SW480 (cell line): ENCODE results near the gene HELZ2.
A peak's percentile ranks its signal among the peaks of the same experiment; 100 is the strongest.

Source experiments
- DNase-seq: peaks from one replicate; pipeline ENCODE4 v3.0.0-alpha.2; 2016; ENCODE audit warnings: low spot score

The HELZ2 gene

DNA sequence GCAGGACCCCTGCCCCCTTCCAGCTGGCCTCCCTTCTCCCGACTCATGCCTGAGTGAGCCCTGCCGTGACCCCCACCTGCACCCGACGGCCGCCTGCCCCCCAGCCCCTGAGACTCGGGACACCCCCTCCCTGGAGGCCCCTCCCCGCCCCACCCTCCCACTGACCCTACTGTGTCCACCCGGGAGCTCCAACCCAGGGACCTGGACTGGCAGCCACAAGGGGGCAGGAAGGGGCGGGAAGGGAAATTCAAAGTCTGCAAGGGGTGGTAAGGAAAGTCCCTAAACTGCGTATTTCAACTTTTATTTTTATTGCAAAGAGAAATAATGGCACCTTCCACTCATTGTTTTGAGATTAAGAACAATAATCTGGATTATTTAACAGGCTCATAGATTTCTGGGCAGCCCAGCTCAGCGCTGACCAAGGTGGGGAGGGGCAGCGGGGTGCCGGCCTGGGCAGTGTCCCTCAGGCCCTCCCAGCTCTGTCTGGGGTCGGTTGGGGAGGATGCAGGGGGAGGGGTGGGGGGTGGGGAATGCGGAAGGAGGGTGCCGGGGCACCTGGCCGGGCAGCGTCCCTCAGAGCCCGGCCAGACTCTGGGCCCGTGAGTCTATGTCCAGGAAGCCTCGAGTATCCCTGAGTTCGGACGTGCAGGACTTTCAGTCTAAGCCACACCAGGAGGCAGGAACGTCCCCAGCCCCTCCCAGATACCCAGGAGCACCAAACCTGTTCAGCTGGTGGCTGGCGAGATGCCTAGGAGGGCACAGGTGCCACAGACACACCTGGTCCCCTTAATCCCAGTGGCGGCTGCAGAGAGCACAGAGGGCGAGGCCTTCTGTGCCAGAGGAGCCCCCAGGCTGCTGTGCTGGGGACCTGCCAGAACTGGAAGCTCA lies 35.6 kb downstream of the HELZ2 start:
- DNase-seq, result peak; percentile 55

DNA sequence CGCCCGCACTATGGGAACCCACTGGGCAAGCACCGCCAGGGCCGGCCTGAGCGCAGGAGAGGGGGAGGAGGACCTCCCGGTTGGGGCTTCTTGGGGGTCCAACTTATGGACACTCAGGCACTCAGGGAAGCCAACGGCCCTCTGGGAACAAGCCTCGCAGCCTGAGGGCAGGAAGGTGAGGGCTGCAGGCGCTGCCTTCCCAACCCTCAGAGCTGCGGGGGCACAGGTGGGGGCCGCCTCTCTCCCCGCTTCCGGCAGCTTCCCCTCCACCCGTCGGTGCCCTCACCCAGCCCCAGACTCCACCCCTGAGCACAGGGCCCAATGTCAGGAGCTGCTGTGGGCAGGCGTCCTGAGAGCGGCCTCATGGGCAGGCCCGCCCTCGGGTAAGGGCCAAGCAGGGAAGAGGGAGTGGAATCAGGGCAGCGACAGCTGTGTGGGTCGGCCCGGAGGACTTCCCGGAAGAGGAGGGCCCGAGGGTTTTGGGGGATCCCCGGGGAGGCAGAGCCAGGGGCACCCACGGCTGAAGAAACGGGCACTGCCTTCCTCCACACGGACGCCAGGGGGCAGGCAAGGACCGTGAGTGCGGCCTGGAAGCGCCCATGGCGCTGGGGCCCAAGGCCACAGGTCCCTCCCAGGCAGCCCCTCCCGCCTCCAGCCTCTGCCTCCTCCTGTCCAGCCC lies 36.4 kb downstream of the HELZ2 start:
- DNase-seq, result peak; percentile 100

DNA sequence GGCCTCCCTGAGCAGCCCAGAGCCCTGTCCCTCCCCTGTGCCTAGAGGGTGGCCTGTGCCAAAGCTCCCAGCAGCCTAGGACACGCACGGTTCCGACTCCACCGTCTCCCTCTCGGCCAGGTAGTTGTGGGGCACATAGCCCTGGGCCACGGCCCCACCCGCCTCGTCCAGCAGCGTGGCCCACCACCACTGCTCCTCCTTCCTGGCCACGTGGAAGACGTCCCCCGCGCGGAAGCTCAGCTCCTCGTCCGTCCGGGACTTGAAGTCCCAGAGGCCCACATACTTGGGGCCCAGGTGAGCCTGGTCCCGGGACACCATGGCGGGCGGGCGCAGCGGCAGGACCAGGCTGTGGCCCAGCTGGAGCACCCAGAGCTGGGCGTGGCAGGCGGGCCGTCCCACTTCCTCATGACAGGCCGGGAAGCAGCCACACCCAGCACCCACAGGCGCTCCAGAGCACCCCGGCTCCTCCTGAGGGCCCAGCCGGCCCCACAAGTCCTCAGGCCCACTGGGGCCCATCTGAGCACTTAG lies 37.0 kb downstream of the HELZ2 start, which contains the start of gene PTK6:
PTK6 (minus strand) TSS at position 380 of the 528 bp plus-strand sequence; CDS start at position 318, 62 bp downstream.
- peak; percentile 92 for DNase-seq

DNA sequence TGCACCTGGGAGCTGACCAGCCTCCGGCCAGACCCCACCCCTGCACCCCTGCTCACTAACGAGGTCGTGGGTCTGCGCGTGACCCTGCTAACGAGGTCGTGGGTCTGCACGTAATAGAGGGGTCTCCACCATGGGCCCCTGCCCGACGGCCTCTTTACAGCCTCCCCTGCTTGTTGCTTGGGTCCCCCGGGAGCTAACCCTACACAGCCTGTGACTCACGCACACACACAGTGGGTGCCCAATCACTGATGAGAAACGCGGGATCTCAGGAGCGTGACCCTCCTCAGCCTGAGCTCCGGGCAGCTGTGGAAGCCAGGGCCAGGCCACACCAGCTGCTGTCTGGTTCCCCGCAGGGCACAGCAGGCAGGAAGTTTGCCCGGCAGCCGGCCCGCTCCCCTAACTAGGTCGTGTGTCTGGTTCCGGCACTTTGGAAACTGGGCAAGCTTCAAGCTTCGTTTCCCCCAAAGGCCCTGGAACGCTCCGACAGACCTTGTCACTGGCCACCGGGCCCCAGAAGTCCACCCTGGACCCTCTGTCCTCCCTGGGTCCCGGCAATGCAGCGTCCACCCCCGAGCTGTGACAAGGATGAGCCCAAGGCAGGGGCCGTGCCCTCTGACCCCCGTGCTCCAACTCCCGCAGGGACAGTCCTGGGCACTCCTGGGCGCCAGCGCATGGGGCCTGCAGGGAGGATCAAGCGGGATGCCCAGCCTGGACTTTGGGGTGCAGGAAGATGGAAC lies 37.6 kb downstream of the HELZ2 start:
- DNase-seq, result peak; percentile 75

DNA sequence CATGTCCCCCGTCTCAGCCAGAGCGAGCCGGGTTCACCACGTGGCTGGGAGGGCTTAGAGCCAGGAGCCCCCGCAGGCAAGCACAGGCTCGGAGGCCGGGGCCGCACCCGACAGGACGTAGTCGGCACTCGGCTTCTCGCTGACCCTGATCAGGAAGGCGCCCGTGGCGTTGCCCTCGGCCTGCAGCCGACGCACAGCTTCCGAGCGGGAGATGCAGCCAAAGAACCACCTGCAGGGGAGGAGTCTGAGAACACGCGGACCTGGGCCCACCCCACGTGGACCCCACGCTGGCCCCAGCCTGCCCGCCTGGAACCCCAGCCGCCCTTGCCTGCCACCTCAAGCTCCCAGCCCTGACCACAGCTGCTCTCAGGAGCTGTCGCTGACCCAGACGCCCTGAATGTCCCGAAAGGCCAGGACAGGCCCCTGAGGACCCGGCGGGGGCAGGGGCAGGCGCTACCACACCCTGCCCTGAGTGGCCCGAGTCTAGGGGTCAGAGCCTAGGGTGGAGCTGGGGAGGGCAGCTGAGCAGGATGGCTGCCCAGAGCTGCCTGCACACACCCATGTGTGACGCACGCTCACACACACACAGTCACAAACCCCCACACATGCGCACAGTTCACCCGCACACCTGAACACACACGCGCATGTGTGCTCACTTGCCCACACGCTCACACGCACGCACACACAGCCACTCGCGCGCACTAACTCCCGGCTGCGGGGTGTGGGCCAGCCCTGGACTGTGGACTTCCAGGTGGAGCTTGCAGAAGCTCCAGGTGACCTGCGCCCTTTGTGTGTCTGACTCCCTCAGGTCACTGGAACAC lies 39.0 kb downstream of the HELZ2 start:
- peak; percentile 91 for DNase-seq

DNA sequence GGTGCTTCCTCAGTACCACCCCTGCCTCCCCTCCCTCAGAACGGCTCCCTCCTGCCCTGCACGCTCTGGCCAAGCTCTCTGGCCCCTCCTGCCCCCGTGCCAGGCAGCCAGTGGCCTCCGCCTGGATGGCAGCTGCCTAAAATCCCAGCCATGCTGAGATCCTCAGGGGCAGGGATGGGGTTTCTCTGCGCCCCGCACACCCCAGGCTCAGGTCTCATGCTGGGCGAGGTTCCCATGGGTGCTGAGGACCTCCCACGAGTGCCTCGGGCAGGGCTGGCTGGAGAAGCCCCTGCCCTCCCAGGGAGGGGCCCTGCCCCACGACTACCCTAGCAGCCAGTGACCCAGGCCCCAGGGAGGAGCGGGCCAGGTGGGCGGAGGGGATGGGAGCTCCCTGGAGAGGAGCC lies 39.6 kb downstream of the HELZ2 start:
- no peak for DNase-seq

DNA sequence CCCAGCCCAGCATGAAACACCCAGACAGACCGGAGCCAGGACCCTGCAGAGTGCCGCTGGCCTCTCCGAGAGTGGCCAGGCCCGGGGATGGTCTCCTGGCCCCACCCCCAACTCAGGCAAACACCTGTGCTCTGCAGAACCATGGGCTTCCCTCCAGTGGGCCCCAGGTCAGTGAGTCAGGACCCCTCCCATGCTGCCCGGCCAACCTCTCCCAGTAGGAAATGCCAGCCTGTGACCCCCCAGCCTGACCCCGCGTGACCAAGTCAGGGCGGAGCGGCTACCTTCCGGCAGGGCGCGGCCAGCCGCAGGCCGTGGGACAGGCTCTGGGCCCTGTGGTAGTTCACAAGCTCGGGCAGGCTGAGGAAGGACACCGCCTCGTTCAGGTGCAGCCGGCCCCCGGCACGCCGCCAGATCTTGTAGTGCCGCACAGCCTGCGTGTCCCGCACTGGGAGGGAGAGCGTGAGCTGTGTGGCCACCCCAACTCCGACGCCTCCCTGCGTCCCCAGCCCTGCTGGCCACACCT lies 40.1 kb downstream of the HELZ2 start:
- DNase-seq, result peak; percentile 88

DNA sequence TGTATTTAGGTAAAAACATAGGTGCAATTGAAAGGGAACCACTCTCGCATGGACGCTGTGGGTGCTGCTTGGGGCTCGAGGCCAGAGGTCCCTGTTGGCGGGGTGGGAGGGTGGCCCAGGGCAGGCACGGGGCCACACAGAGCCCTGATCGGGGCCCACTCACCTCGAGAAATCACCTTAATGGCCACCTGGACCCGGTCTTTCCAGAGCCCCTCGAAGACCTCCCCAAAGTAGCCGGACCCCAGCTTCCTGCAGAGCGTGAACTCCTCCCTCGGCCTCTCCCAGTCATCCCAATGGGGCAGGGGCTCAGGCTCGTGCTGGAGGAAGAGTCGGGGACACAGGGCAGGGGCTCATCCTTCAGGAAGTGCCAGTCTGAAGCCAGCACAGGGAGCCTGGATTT lies 40.7 kb downstream of the HELZ2 start:
- no peak for DNase-seq

DNA sequence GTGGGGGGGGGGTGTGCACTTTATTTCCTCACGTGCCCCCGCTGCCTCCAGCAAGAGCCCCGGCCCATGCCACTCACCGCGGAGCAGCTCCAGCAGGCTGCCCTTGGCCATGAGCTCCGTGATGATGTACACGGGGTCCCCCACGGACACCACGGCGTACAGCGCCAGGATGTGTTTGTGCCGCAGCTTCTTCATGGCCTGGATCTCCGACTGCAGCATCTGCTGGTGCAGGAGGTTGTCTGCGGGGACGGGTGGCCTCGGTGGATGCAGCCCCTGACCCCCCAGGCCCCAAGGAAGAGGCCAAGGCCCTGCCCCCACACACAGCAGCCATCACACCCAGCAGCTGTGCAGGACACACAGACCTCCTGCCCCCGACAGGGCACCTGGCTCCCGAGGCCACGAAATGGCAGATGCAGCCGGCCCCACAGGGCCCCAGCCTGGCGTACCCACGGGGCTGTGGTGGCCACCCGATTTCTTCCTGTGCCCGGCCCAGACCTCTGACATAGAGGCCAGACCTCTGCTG lies 41.5 kb downstream of the HELZ2 start:
- DNase-seq, result no peak

DNA sequence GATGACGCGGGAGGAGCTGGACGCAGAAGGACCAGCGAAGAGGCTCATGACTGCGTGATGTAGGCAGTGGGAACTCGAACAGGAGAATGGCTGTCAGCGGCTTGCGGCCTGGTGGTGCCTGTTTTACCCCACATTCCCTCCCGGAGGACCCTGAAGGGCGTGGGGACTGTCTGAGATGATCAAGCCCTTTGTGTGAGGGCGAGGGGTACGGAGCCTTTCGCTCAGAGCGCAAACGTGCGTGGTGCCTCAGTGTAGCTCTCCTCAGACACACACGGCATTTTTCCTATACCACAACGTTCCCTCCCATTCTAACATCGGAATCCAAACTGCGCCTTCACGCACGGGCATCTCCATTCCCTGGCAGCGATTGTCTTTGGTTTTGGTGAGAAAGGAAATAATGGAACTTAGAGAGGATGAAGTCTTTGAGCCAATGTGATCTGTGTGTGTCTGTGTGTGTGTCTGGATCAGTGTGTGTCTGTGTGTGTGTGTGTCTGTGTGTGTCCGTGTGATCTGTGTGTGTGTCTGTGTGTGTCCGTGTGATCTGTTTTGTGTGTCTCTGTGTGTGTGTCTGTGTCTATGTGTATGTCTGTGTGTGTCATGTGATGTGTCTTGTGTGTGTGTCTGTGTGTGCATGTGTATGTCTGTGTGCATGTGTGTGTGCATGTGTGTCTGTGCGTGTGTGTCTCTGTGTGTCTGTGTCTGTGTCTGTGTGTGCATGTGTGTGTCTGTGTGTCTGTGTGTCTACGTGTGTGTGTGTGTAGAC lies 42.2 kb downstream of the HELZ2 start:
- no peak for DNase-seq

DNA sequence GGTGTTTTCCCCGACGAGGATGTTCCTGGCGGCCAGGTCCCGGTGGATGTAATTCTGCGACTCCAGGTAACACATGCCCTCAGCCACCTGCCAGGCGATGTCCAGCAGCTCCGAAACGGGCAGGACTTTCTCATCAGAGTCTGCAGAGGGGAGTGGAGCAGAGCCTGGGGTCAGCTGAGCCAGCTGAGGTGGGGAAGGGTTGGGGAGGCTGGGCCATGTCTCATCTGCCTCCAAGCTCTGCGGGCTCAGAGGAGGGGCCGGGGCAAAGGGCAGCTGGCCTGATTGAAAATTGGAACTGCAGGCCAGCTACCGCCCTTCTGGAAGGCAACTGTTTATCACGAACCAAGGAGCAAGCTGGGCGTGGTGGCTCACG lies 43.3 kb downstream of the HELZ2 start:
- DNase-seq, result no peak

DNA sequence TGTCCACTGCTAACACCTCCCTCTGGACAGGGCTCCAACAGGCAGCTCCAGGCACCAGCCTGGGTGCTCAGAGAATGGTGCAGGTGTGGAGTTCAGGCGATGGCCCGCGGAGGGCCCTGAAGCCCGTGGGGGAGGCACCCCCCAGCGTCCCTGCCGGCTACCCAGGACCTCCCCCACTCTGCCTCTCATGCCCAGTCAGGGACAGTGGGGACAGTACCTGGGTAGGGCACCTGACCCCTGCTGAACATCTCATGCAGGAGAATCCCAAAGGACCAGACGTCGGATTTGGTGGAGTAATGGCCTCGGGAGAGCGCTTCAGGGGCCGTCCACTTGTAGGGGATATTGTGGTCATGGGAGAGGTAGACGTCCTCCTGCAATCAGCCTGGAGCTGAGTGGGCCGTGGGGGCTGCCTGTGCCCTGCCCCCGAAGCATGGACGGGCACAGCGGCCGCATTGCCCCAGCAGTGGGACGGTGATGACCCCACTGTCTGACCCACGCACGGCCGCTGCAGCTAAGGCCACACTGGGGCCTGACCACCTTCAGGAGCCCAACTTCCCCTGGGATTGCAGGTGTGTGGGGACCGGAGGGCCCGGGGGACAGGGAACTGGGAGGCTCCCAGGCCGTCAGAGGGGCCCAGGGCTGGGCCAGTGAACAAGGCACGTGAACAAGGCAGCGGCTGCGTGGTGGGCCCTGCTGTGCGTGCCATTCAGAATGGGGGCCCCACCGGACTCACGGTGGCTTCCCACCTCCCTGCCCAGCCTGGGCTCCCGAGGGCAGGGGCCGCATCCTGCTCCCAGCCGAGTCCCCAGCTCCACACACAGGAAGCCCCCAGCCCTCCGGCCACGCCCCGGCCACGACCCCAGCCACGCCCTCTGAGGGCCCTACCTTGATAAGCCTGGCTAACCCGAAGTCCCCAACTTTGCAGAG lies 43.9 kb downstream of the HELZ2 start:
- DNase-seq, result no peak

DNA sequence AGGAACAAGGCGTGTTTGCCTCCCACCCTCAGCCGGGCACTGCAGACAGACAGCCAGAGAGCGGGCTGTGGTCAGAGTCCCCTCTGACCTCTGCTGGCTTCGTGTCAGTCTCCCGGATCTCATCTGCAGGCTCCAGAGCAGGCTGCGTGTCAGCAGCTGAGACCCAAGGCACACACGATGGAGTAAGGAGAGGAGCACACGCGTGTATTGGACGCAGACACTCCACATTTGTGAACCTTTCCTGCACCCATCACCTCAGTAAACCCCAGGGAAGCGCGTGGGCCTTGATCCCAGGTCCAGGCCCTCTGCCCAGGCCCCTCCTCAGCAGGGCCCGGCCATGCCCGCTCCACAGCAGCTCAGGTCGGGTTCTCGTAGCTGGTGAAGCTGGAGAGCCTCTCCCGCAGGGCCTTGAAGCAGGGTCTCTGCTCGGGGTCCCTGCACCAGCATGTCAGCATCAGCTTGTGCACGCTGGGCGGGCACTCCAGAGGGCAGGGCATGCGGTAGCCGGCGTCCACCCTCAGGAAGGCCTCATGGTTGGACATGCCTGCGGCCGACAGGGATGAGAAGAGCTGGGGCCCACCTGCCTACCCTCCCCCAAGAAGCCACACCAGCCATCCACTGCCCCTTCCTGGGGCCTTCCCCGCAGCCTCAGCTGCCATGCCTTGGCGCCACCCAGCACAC lies 44.7 kb downstream of the HELZ2 start:
- DNase-seq, result no peak

DNA sequence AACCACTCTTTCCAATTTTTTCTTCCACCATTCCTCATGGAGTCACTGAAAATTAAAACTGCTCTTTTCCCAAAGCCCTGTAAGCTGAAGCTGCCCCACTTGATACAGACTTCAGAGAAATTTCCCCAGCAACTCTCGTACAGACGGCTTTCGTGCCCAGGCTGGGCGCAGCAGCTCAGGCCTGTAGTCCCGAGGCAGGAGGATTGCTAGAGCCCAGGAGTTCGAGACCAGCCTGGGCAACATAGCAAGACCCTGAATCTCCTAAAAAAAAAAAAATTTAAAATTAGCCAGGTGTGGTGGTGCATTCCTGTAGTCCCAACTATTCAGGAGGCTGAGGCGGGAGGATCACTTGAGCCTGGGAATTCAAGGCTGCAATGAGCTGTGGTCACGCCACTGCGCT lies 46.9 kb downstream of the HELZ2 start:
- no peak for DNase-seq

DNA sequence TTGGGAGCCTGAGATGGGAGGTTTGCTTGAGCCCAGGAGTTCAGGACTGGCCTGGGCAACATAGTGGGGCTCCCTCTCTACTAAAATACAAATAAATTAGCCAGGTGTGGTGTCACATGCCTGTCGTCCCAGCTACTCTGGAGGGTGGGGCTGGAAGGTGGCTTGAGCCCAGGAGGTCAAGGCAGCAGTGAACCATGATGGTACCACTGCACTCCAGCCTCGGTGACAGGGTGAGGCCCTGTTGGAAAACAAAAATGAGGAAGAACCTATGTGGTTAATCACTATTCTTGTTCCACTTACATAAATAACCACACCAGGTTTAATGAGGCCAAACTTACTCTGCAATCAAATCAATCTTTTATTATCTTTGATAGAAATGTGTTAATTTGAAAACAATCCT lies 48.1 kb downstream of the HELZ2 start:
- no peak for DNase-seq

DNA sequence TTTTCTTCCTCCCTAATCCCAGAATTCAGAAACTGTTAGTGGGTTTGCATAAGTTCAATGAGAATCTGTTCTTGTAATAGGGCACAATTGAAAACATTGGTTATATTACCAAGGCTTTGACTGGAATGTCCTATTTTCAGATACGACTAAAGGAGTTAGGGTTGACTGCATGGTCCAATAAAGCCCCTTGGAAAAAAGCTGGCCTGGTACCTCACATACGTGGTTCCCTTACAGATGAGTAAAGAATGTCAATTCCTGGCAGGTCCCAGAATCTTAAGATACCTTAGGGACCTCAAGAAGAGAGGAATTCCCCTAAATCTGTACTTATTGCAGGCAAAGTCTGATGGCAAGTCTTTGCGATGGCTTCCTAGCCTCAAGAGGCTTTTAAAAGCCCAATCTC lies 48.9 kb downstream of the HELZ2 start:
- no peak for DNase-seq
